ENCODE results near the gene ABCA3. TPM values are rescaled to one million over a fixed set of nuclear protein-coding genes. Genes with fewer than 3 reads are reported as not detected.

The ABCA3 gene
- total RNA-seq, 1 experiment from 2014 or later, result 6.2 TPM

- Histone ChIP-seq H3F3A (ENCODE audit: insufficient read depth, low read depth) (0 out of 2 replicates have a peak, but pooled peaks cover 7% of the 10 kb centered on the region), H3K27ac (no peak overlapping the region), H3K9me2 (ENCODE audit: insufficient read depth) (no peaks in the 10 kb centered on the region), H3K9me3 (ENCODE audit: insufficient read depth, low read depth) (no peaks in the 10 kb centered on the region), H4K20me1 (ENCODE audit: insufficient read depth) (peaks cover 41% of the 10 kb centered on the region), H3K27me3 (ENCODE audit: insufficient read depth, low read depth) (no peaks in the 10 kb centered on the region), H3K79me2 (ENCODE audit: low read depth) (peaks cover 24% of the 10 kb centered on the region), H3K4me2 (no peak overlapping the region), H2AFZ (no peak overlapping the region), H3K4me3 (no peak overlapping the region), H3K4me1 (replicated peaks; ENCODE audit: insufficient read depth) (peaks cover 7% of the 10 kb centered on the region), H3K36me3 (ENCODE audit: low read depth) (peaks cover 4% of the 10 kb centered on the region; the same call in 1 of the 2 replicates)
- intact Hi-C loops (cut with micrococcal nuclease; ENCODE audit: unreplicated experiment), result no loop called here
- CTCF ChIA-PET, result no interaction called here
- BruUV-seq (replicated peaks), result no TSS peak
- DNase-seq, result no peak
- TF ChIP-seq EZH2 (IDR thresholded peaks at IDR 0.05; ENCODE audit: low read depth) (no peak), CTCF (conservative IDR thresholded peaks at IDR 0.05) (no peak)
- POLR2A ChIA-PET (ENCODE audit: unreplicated experiment), result no interaction called here
Measured at GRCh38 chr16:2231016-2231931, 109.3 kb downstream of the ABCA3 start.

DNA sequence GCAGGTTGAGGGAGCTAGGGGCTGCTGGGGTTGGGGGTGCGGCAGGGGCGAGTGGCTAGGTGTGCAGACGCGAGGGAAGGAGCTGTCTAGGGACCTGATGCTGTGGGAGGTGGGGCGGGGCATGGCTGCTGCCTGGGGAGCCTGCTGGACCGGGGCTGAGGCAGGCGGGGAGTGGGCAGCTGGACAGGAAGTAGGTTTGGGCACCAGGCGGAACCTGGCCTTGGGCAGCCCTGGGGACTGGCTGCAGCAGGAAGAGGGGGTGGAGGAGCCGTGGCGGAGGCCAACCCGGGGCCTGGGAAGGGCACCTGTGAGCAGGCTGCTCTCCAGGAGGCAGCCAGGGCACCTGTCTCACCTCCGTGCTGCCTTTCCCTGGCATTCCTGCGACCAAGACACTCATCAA lies 110.2 kb downstream of the ABCA3 start:
- Histone ChIP-seq H3K36me3 (ENCODE audit: low read depth) (peaks cover 4% of the 10 kb centered on the region; the same call in 1 of the 2 replicates), H4K20me1 (ENCODE audit: insufficient read depth) (peaks cover 44% of the 10 kb centered on the region), H3K27me3 (ENCODE audit: insufficient read depth, low read depth) (no peaks in the 10 kb centered on the region), H2AFZ (no peak overlapping the region), H3F3A (ENCODE audit: insufficient read depth, low read depth) (0 out of 2 replicates have a peak, but pooled peaks cover 2% of the 10 kb centered on the region), H3K27ac (no peak overlapping the region), H3K4me3 (no peak overlapping the region), H3K4me1 (replicated peaks; ENCODE audit: insufficient read depth) (peaks cover 12% of the 10 kb centered on the region), H3K4me2 (no peak overlapping the region), H3K79me2 (ENCODE audit: low read depth) (peaks cover 33% of the 10 kb centered on the region), H3K9me3 (ENCODE audit: insufficient read depth, low read depth) (no peaks in the 10 kb centered on the region), H3K9me2 (ENCODE audit: insufficient read depth) (no peaks in the 10 kb centered on the region)
- ChIA-PET POLR2A (ENCODE audit: unreplicated experiment) (interaction anchor here (0.5 kb wide), 1 partner anchor 68 kb away, joined by 3 read pairs; no protein-coding TSS in a partner anchor), CTCF (no interaction called here)
- intact Hi-C loops (cut with micrococcal nuclease; ENCODE audit: unreplicated experiment), result no loop called here
- no peak for TF ChIP-seq EZH2 (IDR thresholded peaks at IDR 0.05; ENCODE audit: low read depth)
- no peak for TF ChIP-seq CTCF (conservative IDR thresholded peaks at IDR 0.05)
- BruUV-seq (replicated peaks), result no TSS peak
- no peak for DNase-seq

DNA sequence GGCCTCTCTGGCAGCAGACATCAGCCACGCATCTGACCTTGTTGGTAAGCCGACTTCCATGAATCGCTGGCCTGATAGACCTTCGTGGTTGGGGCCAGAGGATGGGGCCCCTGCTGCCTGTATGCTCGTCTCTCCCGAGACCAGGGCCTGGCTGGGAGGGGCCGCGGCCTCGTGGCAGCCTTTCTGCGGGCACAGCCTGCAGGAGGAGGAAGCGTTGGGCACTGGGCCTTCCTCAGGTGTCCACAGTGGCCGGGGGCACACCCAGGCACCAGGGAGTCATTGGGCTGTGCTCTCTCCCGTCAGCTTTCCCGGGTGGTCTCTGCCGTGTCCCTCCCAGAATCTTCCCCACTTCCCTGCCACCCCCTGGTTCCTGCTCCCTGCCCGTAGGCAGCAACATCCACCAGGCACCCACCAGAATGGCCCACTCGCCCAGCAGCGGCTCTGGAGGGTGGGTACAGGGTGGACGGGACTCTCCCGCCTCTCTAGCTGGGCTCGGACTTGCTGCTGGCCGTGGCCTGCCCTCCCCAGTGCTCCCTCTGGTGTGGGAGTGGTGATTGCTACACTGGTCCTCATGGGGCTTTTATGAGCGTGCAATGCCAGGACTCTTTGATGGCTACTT lies 110.8 kb downstream of the ABCA3 start:
- H3K27me3 ChIP-seq (ENCODE audit: insufficient read depth, low read depth), result no peaks in the 10 kb centered on the region
- H3K4me3 ChIP-seq, result no peak overlapping the region
- H4K20me1 ChIP-seq (ENCODE audit: insufficient read depth), result peaks cover 44% of the 10 kb centered on the region
- H3K4me2 ChIP-seq, result no peak overlapping the region
- peaks cover 4% of the 10 kb centered on the region; the same call in 1 of the 2 replicates for H3K36me3 ChIP-seq (ENCODE audit: low read depth)
- H3K9me2 ChIP-seq (ENCODE audit: insufficient read depth), result no peaks in the 10 kb centered on the region
- ChIA-PET CTCF (no interaction called here), POLR2A (ENCODE audit: unreplicated experiment) (interaction anchor here (0.5 kb wide), 1 partner anchor 67 kb away, joined by 3 read pairs; no protein-coding TSS in a partner anchor)
- H3K27ac ChIP-seq, result no peak overlapping the region
- peaks cover 39% of the 10 kb centered on the region for H3K79me2 ChIP-seq (ENCODE audit: low read depth)
- no peaks in the 10 kb centered on the region for H3K9me3 ChIP-seq (ENCODE audit: insufficient read depth, low read depth)
- no peak for TF ChIP-seq CTCF (conservative IDR thresholded peaks at IDR 0.05)
- TF ChIP-seq EZH2 (IDR thresholded peaks at IDR 0.05; ENCODE audit: low read depth), result no peak
- BruUV-seq (replicated peaks), result no TSS peak
- H3K4me1 ChIP-seq (replicated peaks; ENCODE audit: insufficient read depth), result peaks cover 18% of the 10 kb centered on the region
- intact Hi-C loops (cut with micrococcal nuclease; ENCODE audit: unreplicated experiment), result loop anchor here (10.0 kb wide), 1 partner anchor 675 kb away; no protein-coding TSS in a partner anchor
- 0 out of 2 replicates have a peak, but pooled peaks cover under 1% of the 10 kb centered on the region for H3F3A ChIP-seq (ENCODE audit: insufficient read depth, low read depth)
- no peak overlapping the region for H2AFZ ChIP-seq
- no peak for DNase-seq
